Stimulated activated CD8-positive, alpha-beta memory T cell treated with anti-CD3 and anti-CD28 coated beads, Interleukin-15, amount 100 ng/mL, for 48 hours (primary cell): ENCODE measurements around the gene KCNK5.
A peak's percentile ranks its signal among the peaks of the same experiment; 100 is the strongest.

ENCODE experiments used
- DNase-seq, 2 donors: peaks; one replicate each; pipeline ENCODE4 v3.0.0-alpha.2; 2020; ENCODE audit warnings: low read depth in 2 of 2

The KCNK5 gene

DNA sequence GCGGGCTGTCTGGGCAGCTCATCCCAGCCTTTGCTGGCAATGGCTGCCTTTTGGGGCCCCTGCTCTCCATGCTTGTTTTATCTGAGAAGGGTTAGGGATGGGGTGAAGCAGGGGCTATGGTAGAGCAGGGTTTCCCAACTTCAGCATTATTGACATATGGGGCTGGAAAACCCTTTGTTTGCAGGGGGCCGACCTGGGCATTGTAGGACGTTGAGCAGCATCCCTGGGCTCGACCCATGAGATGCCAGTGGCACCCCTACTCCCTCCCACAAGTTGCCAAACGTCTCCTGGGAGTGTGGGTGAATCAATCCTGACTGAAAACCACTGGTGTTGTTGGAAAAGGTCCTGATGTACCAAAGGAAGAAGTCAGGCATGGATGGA, 56.9 kb downstream of the KCNK5 start:
- DNase-seq = no peak

DNA sequence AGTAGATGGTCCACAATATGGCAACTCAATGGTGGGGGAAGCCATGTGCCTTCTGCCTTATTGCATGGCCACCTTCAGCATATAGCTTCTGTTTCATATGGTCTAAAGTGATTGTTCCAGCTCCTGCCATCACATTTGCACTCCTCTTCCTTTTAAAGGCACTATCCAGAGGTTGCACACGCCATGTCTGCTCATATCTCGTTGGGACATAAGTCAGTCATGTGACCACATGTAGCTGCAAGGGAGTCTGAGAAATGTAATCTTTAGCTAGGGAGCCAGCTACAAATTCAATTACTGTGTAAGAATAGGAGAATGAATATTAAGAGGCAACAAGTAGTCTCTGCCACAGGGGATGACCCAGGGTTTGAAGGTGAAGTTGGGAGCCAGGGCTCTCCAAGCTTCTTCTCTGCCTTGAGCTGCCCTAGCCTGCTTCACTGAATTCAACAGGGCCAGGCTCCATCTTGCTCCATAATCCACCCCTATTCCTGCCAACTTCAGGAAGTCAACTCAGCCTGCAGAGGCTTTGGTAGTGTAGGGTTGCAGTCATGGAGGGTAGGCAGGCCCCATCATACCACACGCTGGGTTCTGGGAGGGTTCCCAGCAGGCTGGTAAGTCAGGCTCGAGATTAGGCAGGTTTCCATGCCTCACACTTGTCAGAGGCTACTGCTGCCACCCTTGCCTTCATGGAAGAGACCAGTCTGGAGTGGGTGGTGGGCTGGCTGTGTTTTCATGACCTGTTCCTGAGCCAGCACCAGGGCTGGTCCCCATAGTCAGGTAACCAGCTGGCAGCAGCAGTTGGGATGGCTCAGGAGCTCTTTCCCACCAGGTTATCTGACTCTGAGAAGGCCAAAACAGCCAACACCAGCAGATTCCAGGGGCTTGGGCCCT, 57.5 kb downstream of the KCNK5 start:
- DNase-seq = no peak

DNA sequence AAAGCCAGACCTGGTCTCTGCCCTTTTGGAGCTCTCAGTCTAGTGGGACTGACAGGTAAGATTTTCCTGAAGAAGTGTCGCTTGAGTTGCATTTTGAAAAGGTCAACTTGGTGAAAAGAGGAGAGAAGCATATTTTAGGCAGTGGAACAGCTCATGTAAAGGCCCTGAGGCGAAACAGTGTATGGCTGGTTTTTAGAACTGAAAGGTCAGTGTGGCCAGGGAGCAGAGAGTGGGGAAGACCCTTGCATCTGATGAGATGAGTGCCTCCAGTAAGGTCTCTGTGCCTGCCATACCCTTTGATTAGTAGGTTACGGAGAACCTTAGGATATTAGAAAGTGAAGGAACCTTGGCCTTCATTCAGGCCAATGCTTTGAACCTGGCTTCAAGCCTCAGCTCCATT, 58.4 kb downstream of the KCNK5 start:
- no peak for DNase-seq

DNA sequence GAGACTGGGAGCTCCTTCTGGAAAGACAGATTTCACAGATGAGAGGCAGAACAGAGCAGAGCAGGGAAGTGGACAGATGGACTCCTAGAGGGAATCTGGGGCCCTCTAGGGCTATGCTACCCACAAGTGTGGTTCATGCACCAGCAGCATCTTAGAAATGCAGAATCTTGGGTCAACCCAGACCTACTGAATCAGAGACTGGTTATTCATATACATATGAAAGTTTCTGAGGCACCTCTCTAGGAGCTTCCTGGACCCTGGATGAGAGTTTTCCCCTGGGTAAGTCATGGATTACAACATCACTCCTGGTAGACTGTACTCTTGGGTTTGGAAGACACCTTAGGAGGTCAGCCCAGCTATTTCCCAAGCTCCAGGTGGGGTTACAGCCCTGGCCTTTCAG, 58.9 kb downstream of the KCNK5 start:
- no peak for DNase-seq

DNA sequence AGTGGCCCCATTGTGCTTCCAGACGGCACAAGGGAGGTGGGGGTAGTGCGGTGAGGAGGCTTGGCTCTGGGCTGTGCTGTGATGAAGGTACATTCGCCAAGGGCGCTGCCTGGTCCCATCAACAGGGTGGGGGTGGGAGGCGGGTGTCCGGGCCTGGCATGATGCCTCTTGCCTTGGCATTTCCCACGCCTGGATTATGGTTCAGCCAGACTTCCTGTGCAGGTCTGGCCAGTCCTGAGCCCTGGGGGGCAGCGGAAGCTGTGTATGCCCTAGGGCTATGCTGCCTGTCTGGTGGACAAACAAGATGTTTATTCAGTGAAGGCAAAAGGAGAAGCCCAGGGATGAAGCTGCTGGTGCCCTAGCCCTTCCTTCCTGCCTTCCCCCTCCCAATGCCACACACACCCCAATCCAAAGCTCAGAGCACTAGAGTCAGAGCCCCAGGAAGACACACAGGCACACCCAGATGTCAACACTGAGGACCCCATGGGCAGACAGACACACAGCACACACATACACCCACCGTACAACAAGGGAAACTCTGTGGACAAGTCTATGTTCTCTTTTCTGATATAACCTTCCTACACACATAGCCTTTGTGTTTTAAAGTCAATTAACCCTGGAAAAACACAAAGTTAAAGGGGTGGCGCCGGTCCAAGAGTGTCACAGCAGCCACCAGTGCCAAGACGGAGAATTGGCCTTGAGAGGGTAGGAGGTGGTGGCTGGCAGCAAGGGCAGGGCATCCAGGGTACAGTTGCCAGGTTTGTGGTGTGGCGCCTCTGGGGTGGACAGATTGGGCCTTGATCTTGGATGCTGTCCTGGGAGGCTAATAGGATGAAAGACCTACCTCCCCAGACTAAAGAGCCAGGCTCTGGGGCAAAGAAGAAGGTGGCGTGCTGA, 59.6 kb downstream of the KCNK5 start:
- DNase-seq = no peak

- DNase-seq = no peak
Observed at GRCh38 chr6:39167866-39168625, 61.2 kb downstream of the KCNK5 start.

DNA sequence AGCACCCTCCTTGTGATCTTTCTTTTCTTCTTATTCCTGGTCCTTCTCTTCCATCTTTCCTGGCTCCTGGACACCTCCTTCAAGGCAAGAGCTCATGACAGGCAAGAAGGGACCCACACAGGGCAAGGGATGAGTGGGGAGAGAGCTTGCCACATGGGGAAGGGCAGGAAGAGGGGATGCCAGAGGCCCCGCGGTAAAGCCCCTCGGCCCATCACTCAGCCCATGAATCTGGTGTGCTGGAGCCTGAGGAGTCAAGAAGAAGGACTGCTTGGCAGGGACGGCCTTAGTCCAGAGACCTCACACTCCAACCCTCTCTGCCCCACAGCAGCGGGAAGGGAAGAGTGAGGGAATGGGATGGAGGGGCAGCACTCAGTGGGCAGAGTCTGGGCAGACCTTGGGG, 62.0 kb downstream of the KCNK5 start:
- DNase-seq = no peak

- no peak for DNase-seq
Observed at GRCh38 chr6:39166912-39167290, 62.4 kb downstream of the KCNK5 start.

GRCh38 chr6:39166189-39166911, 62.9 kb downstream of the KCNK5 start:
- DNase-seq = peak; percentile 71 to 79

GRCh38 chr6:39157511-39157910, 71.8 kb downstream of the KCNK5 start:
- no peak for DNase-seq

GRCh38 chr6:39156801-39157200, 72.5 kb downstream of the KCNK5 start:
- DNase-seq = no peak

DNA sequence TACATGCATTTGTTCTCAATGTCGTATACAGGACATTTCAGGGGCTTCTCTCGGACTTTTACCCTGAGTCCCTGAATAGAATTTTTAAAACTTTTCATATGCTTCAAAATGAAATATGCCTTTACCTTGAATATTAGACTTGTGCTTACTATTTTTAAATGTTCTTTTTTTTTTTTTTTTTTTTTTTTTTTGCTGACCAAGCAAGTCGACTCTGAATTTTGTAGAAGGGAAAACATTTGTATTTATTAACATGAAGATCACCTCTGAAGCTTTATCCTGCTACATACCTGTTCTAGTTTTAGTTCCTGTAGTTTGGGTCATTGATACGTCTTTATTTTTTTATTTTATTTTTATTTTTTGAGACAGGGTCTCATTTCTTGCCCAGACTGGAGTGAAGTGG, 74.6 kb downstream of the KCNK5 start:
- DNase-seq = no peak

GRCh38 chr6:39153766-39154397, 75.4 kb downstream of the KCNK5 start:
- DNase-seq = peak; percentile 9 to 15

DNA sequence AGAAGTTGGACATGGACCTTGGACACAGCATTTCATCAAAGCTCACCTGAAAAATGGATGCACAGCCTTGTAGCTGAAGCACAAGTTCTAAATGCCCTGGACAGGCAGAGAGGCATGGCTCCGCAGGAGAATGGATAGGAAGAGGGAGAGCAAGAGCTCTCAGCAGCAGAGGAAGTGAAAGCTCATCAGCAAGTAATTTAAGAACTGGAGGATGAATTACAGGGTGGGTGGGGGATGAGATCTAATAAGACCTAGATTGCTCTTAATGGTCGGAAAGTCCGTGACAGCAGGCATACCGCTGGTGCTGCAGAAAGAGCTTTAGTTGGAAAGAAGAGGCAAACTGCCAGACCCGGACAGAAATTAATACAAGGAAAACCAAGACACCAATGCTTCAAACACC, 77.0 kb downstream of the KCNK5 start:
- DNase-seq = no peak

- DNase-seq = no peak
Observed at GRCh38 chr6:39151211-39151610, 78.1 kb downstream of the KCNK5 start.

DNA sequence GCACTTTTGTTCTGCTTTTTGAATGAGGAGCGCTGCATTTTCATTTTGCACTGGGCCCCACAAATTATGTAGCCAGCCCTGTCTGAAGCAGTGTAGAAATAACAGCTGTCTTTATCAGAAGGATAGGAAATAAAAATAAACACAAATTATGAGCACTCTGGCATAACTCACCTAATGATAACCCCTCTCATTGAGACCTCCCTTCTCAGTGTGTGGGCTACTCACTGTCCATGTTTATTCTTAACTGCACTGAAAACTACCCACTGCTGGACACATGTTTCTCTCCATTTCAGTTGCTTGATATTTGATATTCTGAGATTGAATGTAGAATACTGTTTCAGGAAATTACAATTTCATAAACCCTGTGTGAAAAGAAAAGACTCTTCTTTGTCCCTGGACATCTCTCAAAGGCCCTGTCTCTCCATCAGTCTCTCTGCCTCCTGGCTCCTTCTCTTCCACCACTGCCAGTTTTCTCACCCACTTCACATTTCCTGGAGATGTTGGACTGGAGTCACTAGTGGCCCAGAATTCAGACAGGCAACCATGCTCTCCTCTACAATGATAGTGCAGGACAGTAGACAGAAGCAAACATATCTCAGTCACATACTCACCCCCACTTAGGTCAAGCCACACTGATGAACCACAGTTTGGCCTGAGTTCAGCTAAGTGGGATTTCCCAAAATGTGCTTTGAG, 84.6 kb downstream of the KCNK5 start:
- no peak for DNase-seq

GRCh38 chr6:39143238-39143930, 85.9 kb downstream of the KCNK5 start:
- DNase-seq = no peak

GRCh38 chr6:39140556-39141167, 88.6 kb downstream of the KCNK5 start:
- DNase-seq = no peak
